Measurements from ENCODE around the gene SECISBP2. TPM values are rescaled to one million over a fixed set of nuclear protein-coding genes. Genes with fewer than 3 reads are reported as not detected.

Gene SECISBP2
- total RNA-seq, 2 donors from 2014 or later: 54.7 to 65.6 TPM

GRCh38 chr9:89361816-89362646 is 43.7 kb downstream of the SECISBP2 start:
- Histone ChIP-seq H3K4me3 (no peak overlapping the region), H3K36me3 (replicated peaks in 1 of 2; ENCODE audit: insufficient read depth in 1 of 2, low read depth in 2 of 2) (peaks cover 0 to 30% of the 10 kb centered on the region in 2 donors), H3K27me3 (no peaks in the 10 kb centered on the region), H3K27ac (no peak overlapping the region), H3K9me3 (no peaks in the 10 kb centered on the region), H3K4me1 (no peaks in the 10 kb centered on the region)
- 88 to 89% methylated on average over 8 to 9 of the region's 9 CpGs for WGBS, 2 donors
- no peak for ATAC-seq
- no peak for TF ChIP-seq POLR2A (IDR thresholded peaks at IDR 0.05)
- TF ChIP-seq CTCF (IDR thresholded peaks at IDR 0.05): no peak
- peak in 1 of 4 donors; percentile 1 for DNase-seq
- intact Hi-C loops (cut with DNase I): no loop called here

- H3K4me1 ChIP-seq: no peaks in the 10 kb centered on the region
- H3K27me3 ChIP-seq: no peaks in the 10 kb centered on the region
- no peak overlapping the region for H3K27ac ChIP-seq
- H3K9me3 ChIP-seq: no peaks in the 10 kb centered on the region
- TF ChIP-seq POLR2A (IDR thresholded peaks at IDR 0.05): no peak
- TF ChIP-seq CTCF (IDR thresholded peaks at IDR 0.05): no peak
- peaks cover 0 to 23% of the 10 kb centered on the region in 2 donors for H3K36me3 ChIP-seq (replicated peaks in 1 of 2; ENCODE audit: insufficient read depth in 1 of 2, low read depth in 2 of 2)
- intact Hi-C loops (cut with DNase I): no loop called here
- DNase-seq (no peak), ATAC-seq (no peak)
- 90 to 94% methylated on average over 9 to 10 of the region's 10 CpGs for WGBS, 2 donors
- no peak overlapping the region for H3K4me3 ChIP-seq
Measured at GRCh38 chr9:89362647-89363310, 44.5 kb downstream of the SECISBP2 start.

GRCh38 chr9:89363311-89363670 is 45.0 kb downstream of the SECISBP2 start:
- peaks cover 0 to 19% of the 10 kb centered on the region in 2 donors for H3K36me3 ChIP-seq (replicated peaks in 1 of 2; ENCODE audit: insufficient read depth in 1 of 2, low read depth in 2 of 2)

GRCh38 chr9:89363921-89364665 is 45.8 kb downstream of the SECISBP2 start:
- Histone ChIP-seq H3K27ac (no peak overlapping the region), H3K4me3 (no peak overlapping the region), H3K9me3 (no peaks in the 10 kb centered on the region), H3K27me3 (no peaks in the 10 kb centered on the region), H3K36me3 (replicated peaks in 1 of 2; ENCODE audit: insufficient read depth in 1 of 2, low read depth in 2 of 2) (peaks cover 0 to 16% of the 10 kb centered on the region in 2 donors), H3K4me1 (no peaks in the 10 kb centered on the region)
- no peak for DNase-seq
- TF ChIP-seq CTCF (IDR thresholded peaks at IDR 0.05): no peak
- WGBS, 2 donors: 89 to 94% methylated on average over 7 to 9 of the region's 9 CpGs
- intact Hi-C loops (cut with DNase I): no loop called here
- no peak for ATAC-seq

More at GRCh38 chr9:89363311-89363670, 45.0 kb downstream of the SECISBP2 start:
- Histone ChIP-seq H3K27me3 (no peaks in the 10 kb centered on the region), H3K9me3 (no peaks in the 10 kb centered on the region), H3K4me1 (no peaks in the 10 kb centered on the region), H3K27ac (no peak overlapping the region), H3K4me3 (no peak overlapping the region)
- ATAC-seq (no peak), DNase-seq (no peak)
- TF ChIP-seq POLR2A (IDR thresholded peaks at IDR 0.05) (no peak), CTCF (IDR thresholded peaks at IDR 0.05) (no peak)
- intact Hi-C loops (cut with DNase I): no loop called here
- 87 to 89% methylated on average over 6 of the region's 6 CpGs for WGBS, 2 donors

Data from body of pancreas (tissue), 4 donors.